ENCODE data around the gene YTHDF1.
A peak's percentile ranks its signal among the peaks of the same experiment; 100 is the strongest.

Gene YTHDF1

GRCh38 chr20:63155266-63156165 is 60.4 kb downstream of the YTHDF1 start:
- TF ChIP-seq ZNF560 (tag by site-specific recombination; IDR thresholded peaks at IDR 0.05; ENCODE audit: borderline replicate concordance) (no peak), ZNF629 (tag by site-specific recombination; IDR thresholded peaks at IDR 0.05) (no peak), KLF10 (tag by site-specific recombination; IDR thresholded peaks at IDR 0.05) (no peak), ZSCAN18 (tag by site-specific recombination; IDR thresholded peaks at IDR 0.05) (no peak), ZFHX2 (tag by site-specific recombination; conservative IDR thresholded peaks at IDR 0.05) (0 out of 2 replicates have a peak, but pooled peaks have one; percentile 6), ZNF473 (tag by site-specific recombination; IDR thresholded peaks at IDR 0.05) (no peak), FEZF1 (tag by site-specific recombination; IDR thresholded peaks at IDR 0.05) (no peak), ZNF324 (tag by site-specific recombination; IDR thresholded peaks at IDR 0.05) (no peak), ZNF707 (tag by site-specific recombination; IDR thresholded peaks at IDR 0.05) (no peak)
- ChIA-PET CTCF (interaction anchor here (1.0 kb wide), 1 partner anchor 26 kb away, joined by 3 read pairs; no protein-coding TSS in a partner anchor), POLR2A (no interaction called here)

GRCh38 chr20:63154395-63154794 is 61.5 kb downstream of the YTHDF1 start:
- TF ChIP-seq EGR2 (tag by site-specific recombination; IDR thresholded peaks at IDR 0.05; ENCODE audit: low read depth) (0 out of 2 replicates have a peak, but pooled peaks have one; percentile 31), SP2 (tag by site-specific recombination; IDR thresholded peaks at IDR 0.05) (0 out of 2 replicates have a peak, but pooled peaks have one; percentile 14), GLIS1 (tag by site-specific recombination; IDR thresholded peaks at IDR 0.05) (peak; percentile 67), ZNF398 (tag by site-specific recombination; IDR thresholded peaks at IDR 0.05) (0 out of 2 replicates have a peak, but pooled peaks have one; percentile 41), SP3 (tag by site-specific recombination; IDR thresholded peaks at IDR 0.05) (peak; percentile 52), ZNF280D (tag by site-specific recombination; IDR thresholded peaks at IDR 0.05) (no peak), ZNF248 (tag by site-specific recombination; IDR thresholded peaks at IDR 0.05) (no peak)
- no peaks in the 10 kb centered on the region for H3K4me1 ChIP-seq (ENCODE audit: control insufficient read depth, insufficient read depth, low read length)
- ChIA-PET CTCF (interaction anchor here (1.0 kb wide), 1 partner anchor 27 kb away, joined by 3 read pairs; no protein-coding TSS in a partner anchor), POLR2A (no interaction called here)
- no peaks in the 10 kb centered on the region for H3K36me3 ChIP-seq (ENCODE audit: control insufficient read depth in 2 of 2, insufficient read depth in 1 of 2, low read length in 2 of 2)
- H3K4me3 ChIP-seq (ENCODE audit: low read depth, low read length), result no peak overlapping the region
- H3K9me3 ChIP-seq (ENCODE audit: control insufficient read depth, insufficient read depth, low read depth, low read length), result no peaks in the 10 kb centered on the region
- H3K27ac ChIP-seq (ENCODE audit: extremely low read depth, low read depth, low read length), result no peak overlapping the region

More at GRCh38 chr20:63155266-63156165, 60.4 kb downstream of the YTHDF1 start:
- Histone ChIP-seq H3K4me3 (ENCODE audit: low read depth, low read length) (no peak overlapping the region), H3K27ac (ENCODE audit: extremely low read depth, low read depth, low read length) (no peak overlapping the region), H3K4me1 (ENCODE audit: control insufficient read depth, insufficient read depth, low read length) (no peaks in the 10 kb centered on the region), H3K9me3 (ENCODE audit: control insufficient read depth, insufficient read depth, low read depth, low read length) (no peaks in the 10 kb centered on the region), H3K36me3 (ENCODE audit: control insufficient read depth in 2 of 2, insufficient read depth in 1 of 2, low read length in 2 of 2) (no peaks in the 10 kb centered on the region)
